Activated T-helper 9 cell treated with anti-CD3 and anti-CD28 coated beads, Interleukin-2, amount 50 U/mL, for 16 hours (primary cell): Measurements from ENCODE around the gene ARMC10.
"Not testable (repeated sequence)": the region's sequence is repeated elsewhere in the genome, so short reads cannot be mapped to it uniquely, and the experiment has no call there.

Experiments
- DNase-seq: peaks from one replicate; pipeline ENCODE4 v3.0.0-alpha.2; 2020; ENCODE audit warnings: low read depth

ARMC10 gene

DNA sequence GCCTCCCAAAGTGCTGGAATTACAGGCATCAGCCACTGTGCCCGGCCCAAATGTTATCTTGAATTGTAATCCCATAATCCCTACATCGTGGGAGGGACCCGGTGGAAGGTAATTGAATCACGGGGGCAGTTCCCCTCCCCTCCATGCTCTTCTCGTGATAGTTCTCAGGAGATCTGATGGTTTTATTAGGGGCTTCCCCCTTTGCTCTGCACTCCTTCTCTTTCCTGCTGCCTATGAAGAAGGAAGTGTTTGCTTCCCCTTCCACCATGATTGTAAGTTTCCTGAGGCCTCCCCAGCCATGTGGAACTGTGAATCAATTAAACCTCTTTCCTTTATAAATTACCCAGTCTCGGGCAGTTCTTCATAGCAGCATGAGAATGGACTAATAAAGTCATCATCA is 3.3 kb downstream of the ARMC10 start:
- not testable (repeated sequence) for DNase-seq

DNA sequence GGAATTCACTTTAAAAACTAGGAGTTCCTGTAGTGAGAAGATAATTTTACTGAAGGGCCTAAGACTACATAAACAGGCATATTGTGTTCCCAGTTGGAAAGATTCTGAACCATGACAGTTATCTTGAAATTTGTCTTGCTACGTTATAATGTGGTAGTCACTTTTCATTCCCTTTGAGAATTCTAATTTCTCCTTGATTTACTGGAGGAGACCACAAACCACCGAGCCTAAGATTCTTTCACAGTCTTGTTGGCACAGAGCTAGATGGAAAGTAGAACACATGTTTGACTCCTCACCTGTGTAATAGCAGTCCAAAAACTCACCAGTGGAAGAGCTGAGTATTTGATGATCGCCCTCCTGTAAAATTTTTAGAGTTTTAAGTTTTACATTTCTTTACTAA is 4.9 kb downstream of the ARMC10 start:
- DNase-seq = no peak

- DNase-seq = no peak
These were observed 6.0 kb downstream of the ARMC10 start for GRCh38 chr7:103080923-103081322.

- DNase-seq = no peak
These were observed 7.6 kb downstream of the ARMC10 start for GRCh38 chr7:103082497-103082896.

DNA sequence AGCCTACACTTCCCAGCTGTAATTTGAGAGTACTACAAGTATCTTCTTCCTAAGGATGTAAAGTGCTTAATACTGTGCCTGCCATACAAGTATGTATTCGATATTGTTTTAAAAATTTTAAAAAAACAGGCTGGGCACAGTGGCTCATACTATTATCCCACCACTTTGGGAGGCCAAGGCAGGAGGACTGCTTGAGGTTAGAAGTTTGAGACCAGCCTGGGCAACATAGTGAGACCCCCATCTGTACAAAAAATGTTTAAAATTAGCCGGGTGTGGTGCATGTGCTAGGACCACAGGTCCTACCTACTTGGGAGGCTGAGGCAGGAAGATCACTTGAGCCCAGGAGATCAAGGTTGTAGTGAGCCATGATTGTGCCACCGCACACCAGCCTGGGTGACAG is 8.3 kb downstream of the ARMC10 start:
- DNase-seq = no peak

GRCh38 chr7:103092321-103092720 is 17.4 kb downstream of the ARMC10 start:
- DNase-seq = not testable (repeated sequence)

DNA sequence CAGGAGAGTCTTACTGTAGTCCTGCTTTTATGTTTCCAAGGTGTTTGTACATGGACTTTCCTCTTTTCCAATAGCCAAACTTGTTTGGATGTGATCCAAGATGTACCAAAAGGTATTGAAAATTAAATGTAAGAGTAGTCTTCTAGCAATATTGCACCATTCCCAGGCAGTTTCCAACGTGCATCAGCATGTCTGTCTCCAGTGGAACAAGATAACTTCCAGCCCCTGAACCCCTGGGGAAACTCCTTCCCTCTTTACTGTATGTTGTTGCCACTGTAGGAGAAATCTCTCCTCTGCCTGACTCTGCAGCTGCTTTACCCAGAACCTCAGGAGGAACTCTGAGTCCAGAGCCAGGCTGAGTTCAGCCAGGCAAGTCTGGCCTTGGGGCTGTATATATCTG is 18.5 kb downstream of the ARMC10 start:
- DNase-seq = no peak

- DNase-seq = no peak
These were observed 19.2 kb downstream of the ARMC10 start for GRCh38 chr7:103094102-103094501.

- not testable (repeated sequence) for DNase-seq
These were observed 20.6 kb downstream of the ARMC10 start for GRCh38 chr7:103095558-103095957.

GRCh38 chr7:103097041-103097440 is 22.1 kb downstream of the ARMC10 start:
- no peak for DNase-seq

DNA sequence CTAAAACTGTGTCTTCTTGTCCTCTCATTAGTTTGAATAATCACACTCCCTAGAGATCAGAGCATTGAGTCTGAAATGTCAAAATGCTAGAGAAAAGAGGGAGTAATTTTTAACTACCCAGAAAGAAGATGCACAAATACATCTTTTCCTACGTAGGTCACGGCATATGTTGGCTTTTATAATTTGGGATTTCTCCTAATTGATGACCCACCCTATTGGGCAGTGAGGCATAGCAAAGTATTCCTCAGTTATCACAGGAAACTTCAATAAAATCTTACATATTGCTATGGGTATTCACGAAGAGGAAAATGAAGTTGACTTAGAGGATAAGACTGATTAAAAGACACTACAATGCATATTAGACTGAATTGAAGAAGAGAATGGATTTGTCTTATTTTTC is 25.4 kb downstream of the ARMC10 start:
- DNase-seq = no peak

GRCh38 chr7:103101543-103101942 is 26.6 kb downstream of the ARMC10 start:
- no peak for DNase-seq

DNA sequence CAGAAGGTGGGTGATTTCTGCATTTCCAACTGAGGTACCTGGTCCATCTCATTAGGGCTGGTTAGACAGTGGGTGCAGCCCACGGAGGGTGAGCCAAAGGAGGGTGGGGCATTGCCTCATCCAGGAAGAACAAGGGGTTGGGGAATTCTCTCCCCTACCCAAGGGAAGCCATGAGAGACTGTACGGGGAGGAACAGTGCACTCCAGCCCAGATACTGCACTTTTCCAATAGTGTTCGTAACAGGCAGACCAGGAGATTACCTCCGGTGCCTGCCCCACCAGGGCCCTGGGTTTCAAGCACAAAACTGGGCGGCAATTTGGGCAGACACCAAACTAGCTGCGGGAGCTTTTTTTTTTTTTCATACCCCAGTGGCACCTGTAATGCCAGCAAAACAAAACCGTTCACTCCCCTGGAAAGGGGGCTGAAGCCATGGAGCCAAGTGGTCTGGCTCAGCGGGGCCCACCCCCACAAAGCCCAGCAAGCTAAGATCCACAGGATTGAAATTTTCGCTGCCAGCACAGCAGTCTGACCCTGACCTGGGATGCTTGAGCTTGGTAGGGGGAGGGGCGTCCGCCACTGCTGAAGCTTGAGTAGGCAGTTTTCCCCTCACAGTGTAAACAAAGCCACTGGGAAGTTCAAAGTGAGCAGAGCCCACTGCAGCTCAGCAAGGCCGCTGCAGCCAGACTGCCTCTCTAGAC is 31.2 kb downstream of the ARMC10 start:
- no peak for DNase-seq

GRCh38 chr7:103106703-103107070 is 31.7 kb downstream of the ARMC10 start:
- DNase-seq = not testable (repeated sequence)

GRCh38 chr7:103113164-103113563 is 38.2 kb downstream of the ARMC10 start:
- DNase-seq = no peak

DNA sequence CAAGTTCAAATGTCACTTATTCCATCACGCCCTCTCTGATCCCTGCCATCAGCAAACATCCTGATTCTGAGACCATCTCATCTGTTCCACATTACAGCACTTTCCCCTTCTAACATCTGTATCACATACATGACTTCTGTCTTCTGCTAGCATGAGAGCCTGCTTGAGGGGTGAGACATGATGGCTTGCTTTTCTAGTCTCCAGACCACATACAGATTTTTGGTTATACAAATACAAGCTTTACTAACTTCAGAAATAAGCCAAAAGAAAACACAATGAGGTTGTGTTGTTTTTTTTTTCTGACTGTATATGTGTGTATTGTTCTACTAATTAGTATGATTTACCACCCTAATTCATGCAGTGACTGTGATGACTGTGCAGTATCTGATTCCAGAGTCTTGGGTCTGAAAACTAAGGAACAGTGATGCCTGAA is 39.7 kb downstream of the ARMC10 start:
- DNase-seq = no peak

- no peak for DNase-seq
These were observed 40.8 kb downstream of the ARMC10 start for GRCh38 chr7:103115771-103116170.

DNA sequence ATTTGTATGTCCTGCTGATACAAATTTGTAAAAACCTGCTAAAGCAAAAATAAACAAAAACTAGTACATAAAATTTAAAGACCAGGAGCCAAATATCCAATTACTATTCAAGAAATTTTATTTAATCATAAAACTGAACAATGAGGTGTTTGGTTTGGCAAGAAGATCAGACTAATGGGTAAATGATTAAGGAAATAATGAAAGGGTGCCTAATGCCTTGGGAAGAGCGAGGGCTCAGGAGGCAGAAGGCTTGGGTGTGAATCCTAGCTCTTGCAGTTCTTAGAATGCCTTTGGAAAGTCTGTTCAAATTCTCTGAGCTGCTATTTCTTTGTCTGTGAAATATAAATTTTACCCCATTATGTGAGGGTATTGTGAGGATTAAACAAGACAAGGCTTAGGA is 41.6 kb downstream of the ARMC10 start:
- no peak for DNase-seq

- no peak for DNase-seq
These were observed 42.1 kb downstream of the ARMC10 start for GRCh38 chr7:103116991-103117390.

- no peak for DNase-seq
These were observed 42.5 kb downstream of the ARMC10 start for GRCh38 chr7:103117465-103117864.

- no peak for DNase-seq
These were observed 44.9 kb downstream of the ARMC10 start for GRCh38 chr7:103119791-103120291.

DNA sequence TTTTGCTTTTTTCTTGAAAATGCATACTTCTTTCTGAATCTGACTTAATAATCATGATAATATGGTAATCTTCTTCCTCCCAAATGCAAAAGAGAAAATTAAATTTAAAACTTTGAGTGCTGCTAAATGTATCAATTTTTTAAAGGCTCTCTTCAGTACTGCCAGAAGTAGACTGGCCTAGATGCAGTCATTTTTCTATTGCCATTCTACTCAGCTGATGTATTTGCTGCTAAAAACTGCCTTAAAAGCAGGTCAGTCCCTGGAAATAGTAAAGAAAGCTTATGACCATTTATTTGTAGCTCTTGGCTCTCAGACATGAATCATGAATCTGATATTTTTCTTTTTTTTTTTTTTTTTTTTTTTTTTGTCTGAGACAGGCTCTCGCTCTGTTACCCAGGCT is 45.4 kb downstream of the ARMC10 start:
- DNase-seq = no peak

- DNase-seq = no peak
These were observed 46.7 kb downstream of the ARMC10 start for GRCh38 chr7:103121641-103122040.

GRCh38 chr7:103123529-103123928 is 48.6 kb downstream of the ARMC10 start:
- no peak for DNase-seq
